Ovary (tissue), 9 donors: ENCODE results near the gene JMJD6. TPM values are rescaled to one million over a fixed set of nuclear protein-coding genes. Genes with fewer than 3 reads are reported as not detected.
"Not testable (repeated sequence)": the region's sequence is repeated elsewhere in the genome, so short reads cannot be mapped to it uniquely, and the experiment has no call there.

Experiments used
- DNase-seq, 5 donors: peaks; one replicate each; pipeline ENCODE4 v3.0.0-alpha.2; 2019 to 2020
- H3K27ac ChIP-seq, 2 donors: fragments of 200-600 bp; one replicate each; pipeline versions ENCODE4 v1.5.1 to v1.8.0; 2019 to 2022
- H3K27me3 ChIP-seq: fragments of 200-600 bp; one replicate; pipeline ENCODE4 v1.8.0; 2022
- H3K36me3 ChIP-seq: fragments of 200-600 bp; sonication (generic); one replicate; pipeline ENCODE4 v1.5.1; 2019
- H3K4me1 ChIP-seq: one replicate; pipeline ENCODE4 v1.8.1; 2013; ENCODE audit warnings: mild to moderate bottlenecking, moderate library complexity; ENCODE audit not compliant: insufficient read depth
- H3K4me3 ChIP-seq: fragments of 200-600 bp; sonication (generic); one replicate; pipeline ENCODE4 v1.5.1; 2017
- H3K9me3 ChIP-seq, 2 donors: fragments of 200-600 bp in 1 of 2; sonication (generic) in 1 of 2; one replicate each; pipeline versions ENCODE4 v1.5.1 to v1.8.1; 2013 to 2019; ENCODE audit warnings: mild to moderate bottlenecking in 1 of 2, moderate library complexity in 1 of 2
- EP300 ChIP-seq: sonication (generic); formaldehyde crosslinking; IDR thresholded peaks from one replicate; pipeline ENCODE4 v1.6.1; 2017; ENCODE audit warnings: antibody characterized with exemption
- POLR2A ChIP-seq: fragments of 450-650 bp; IDR thresholded peaks from one replicate; pipeline ENCODE4 v1.6.1; 2017; ENCODE audit warnings: antibody characterized with exemption, mild to moderate bottlenecking, moderate library complexity
- WGBS, 3 donors: extraction: QIAGEN DNeasy Blood & Tissue Kit in 1 of 3; methylation state at CpG; one replicate each; pipeline versions ENCODE4 v1.1.5 to v1.1.7; 2013 to 2017; 5-methylcytosine and 5-hydroxymethylcytosine counted together
- intact Hi-C, 4 donors: fragments of 100-400 bp; cut with DNase I; formaldehyde crosslinking; loops; one replicate each; pipeline versions ENCODE4 v1.11.0 to v1.15.1; 2022 to 2023
- polyA plus RNA-seq, 2 donors: library from polyadenylated mRNA; stranded (reverse); fragments of 200-250 nt in 1 of 2; fragments of 350-450 nt in 1 of 2; fragmentation: Illumina TruSeq in 1 of 2; extraction: RNeasy Lipid Tissue Mini Kit (QIAGEN cat#74804) in 1 of 2; gene quantifications; one replicate each; pipeline ENCODE4 v1.2.3, GENCODE V29; 2013 to 2014
- total RNA-seq, 7 donors: library from RNA; depleted of rRNA in 2 of 7; stranded (reverse); fragments of >200 nt in 2 of 7; fragmentation: NEBNext Ultra II Directional in 3 of 7; extraction: Animal tissue kit (Norgen Biotek cat#: 25700) in 3 of 7; gene quantifications; one replicate each; pipeline versions ENCODE4 v1.1.0 to v1.2.4, GENCODE V29; 2016 to 2023
- TF ChIP-seq, protein P1 (sequence below), 3 donors: fragments of 450-650 bp in 2 of 3; fragments of 200-600 bp in 1 of 3; IDR thresholded peaks; one replicate each; pipeline versions ENCODE4 v1.5.1 to v1.8.0; 2016 to 2022; ENCODE audit warnings: antibody characterized with exemption in 3 of 3, mild to moderate bottlenecking in 1 of 3
- donor health status: DM: no; HTN: no; CAD: no; lungs with moderate emphysema.
- donor health status: DM: no; HTN: no; CAD: no.
- donor health status: Bipolar disorder and iron deficiency.
- donor health status: DM: yes; HTN: yes; CAD: no.
- donor health status: DM: no; HTN: no; CAD: no.
- donor health status: DM: yes; HTN: yes; CAD: no.

JMJD6 gene
- total and polyA plus RNA-seq, 9 donors = 19.5 to 49.8 (median 28.3) TPM

DNA sequence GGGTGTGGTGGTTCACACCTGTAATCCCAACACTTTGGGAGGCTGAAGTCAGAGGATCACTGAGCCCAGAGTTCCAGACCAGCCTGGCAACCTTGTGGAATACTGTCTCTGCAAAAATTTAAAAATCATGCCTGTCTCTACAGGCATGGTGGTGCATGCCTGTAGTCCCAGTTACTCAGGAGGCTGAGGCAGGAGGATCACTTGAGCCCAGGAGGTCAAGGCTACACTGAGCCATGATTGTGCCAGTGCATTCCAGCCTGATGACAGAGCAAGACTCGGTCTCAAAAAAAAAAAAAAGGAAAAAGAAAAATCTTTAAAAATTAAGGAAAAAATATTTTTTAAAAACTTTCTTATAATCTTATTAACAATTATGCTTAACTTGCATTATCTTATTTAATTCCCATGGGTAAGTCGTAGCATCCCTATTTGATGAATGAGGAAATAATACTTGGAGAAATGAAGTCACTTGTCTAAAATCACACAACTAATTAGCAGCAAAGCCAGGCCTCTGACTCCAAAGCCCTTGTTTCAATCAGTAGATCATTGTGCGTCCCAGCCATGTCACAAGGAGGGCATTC lies 25.1 kb upstream of the JMJD6 start:
- 70 to 84% (median 77%) methylated on average over 3 of the region's 3 CpGs for WGBS, 3 donors

DNA sequence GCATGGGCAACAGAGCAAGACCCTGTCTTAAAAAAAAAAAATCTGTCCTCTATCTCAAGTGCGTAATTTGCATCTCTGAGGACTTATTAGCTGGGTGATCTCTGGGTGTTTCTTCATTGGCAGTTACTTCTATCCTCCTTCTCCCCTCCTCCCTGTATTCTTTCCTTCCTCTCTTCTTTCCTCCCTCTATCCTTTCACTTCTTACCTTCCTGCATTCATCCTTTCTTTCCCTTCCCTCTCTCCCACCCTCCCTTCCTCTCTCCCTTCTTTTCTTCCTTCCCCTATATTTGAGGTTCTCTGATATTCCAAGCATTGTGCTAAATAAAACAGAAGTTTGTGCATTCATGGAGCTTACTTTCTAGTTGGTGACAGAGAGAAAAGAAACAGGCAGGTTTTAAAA lies 22.3 kb upstream of the JMJD6 start:
- no peaks in the 10 kb centered on the region for H3K36me3 ChIP-seq
- H3K27me3 ChIP-seq = no peaks in the 10 kb centered on the region
- WGBS, 3 donors = 94 to 100% (median 96%) methylated on average over 1 of the region's 1 CpG
- no peak overlapping the region for H3K4me3 ChIP-seq
- DNase-seq = no peak
- H3K4me1 ChIP-seq = no peaks in the 10 kb centered on the region
- no peak overlapping the region for H3K27ac ChIP-seq
- intact Hi-C loops = loop anchor here in 1 of 4 donors (10.0 kb wide), 1 partner anchor 1656 kb away; no protein-coding TSS in a partner anchor
- H3K9me3 ChIP-seq = no peaks in the 10 kb centered on the region
- no peak for TF ChIP-seq EP300
- TF ChIP-seq, protein P1, sequence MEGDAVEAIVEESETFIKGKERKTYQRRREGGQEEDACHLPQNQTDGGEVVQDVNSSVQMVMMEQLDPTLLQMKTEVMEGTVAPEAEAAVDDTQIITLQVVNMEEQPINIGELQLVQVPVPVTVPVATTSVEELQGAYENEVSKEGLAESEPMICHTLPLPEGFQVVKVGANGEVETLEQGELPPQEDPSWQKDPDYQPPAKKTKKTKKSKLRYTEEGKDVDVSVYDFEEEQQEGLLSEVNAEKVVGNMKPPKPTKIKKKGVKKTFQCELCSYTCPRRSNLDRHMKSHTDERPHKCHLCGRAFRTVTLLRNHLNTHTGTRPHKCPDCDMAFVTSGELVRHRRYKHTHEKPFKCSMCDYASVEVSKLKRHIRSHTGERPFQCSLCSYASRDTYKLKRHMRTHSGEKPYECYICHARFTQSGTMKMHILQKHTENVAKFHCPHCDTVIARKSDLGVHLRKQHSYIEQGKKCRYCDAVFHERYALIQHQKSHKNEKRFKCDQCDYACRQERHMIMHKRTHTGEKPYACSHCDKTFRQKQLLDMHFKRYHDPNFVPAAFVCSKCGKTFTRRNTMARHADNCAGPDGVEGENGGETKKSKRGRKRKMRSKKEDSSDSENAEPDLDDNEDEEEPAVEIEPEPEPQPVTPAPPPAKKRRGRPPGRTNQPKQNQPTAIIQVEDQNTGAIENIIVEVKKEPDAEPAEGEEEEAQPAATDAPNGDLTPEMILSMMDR (IDR thresholded peaks at IDR 0.05) = no peak
- TF ChIP-seq POLR2A = no peak

More for the DNA sequence above, 25.1 kb upstream of the JMJD6 start:
- intact Hi-C loops = no loop called here
- Histone ChIP-seq H3K4me3 (no peak overlapping the region), H3K9me3 (no peaks in the 10 kb centered on the region), H3K36me3 (no peaks in the 10 kb centered on the region), H3K4me1 (no peaks in the 10 kb centered on the region), H3K27me3 (no peaks in the 10 kb centered on the region), H3K27ac (no peak overlapping the region)
- no peak for DNase-seq
- TF ChIP-seq EP300 = no peak
- TF ChIP-seq POLR2A = no peak
- TF ChIP-seq, protein P1 (IDR thresholded peaks at IDR 0.05) = no peak

DNA sequence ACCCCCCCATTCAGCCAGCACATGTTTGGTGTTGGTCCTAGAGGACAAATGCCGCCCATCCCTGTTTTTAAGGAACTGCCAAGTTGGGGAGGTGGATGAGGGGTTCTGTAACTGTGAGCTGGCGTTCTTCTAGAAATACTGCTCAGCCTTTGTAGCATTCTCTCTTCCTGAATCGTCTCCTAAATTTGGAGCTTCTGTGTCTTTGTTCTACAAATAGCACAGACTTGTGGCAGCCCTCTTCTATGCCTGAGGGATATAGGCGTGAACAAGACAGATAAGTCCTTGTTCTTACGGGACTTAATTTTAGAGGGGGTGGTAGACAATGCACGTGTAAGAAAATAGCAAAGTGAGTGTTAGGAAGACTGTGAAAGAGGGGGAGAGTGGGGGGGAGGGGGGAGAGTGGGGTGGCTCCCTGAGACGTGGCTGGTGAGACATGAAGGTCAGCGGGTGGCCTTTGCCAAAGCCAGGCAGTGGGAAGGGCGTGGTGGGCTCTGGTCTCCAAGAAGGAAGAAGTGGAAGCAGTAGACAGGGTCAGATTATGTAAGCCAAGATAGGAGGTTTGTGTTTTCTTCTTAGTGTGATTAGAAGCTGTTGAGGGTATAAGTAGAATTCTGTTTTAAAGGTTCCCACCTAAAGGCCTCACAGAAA lies 21.4 kb upstream of the JMJD6 start:
- H3K4me3 ChIP-seq = no peak overlapping the region
- no peak for DNase-seq
- intact Hi-C loops = loop anchor here in 1 of 4 donors (10.0 kb wide), 1 partner anchor 1657 kb away; no protein-coding TSS in a partner anchor
- H3K9me3 ChIP-seq = no peaks in the 10 kb centered on the region
- H3K4me1 ChIP-seq = no peaks in the 10 kb centered on the region
- no peak overlapping the region for H3K27ac ChIP-seq
- H3K36me3 ChIP-seq = no peaks in the 10 kb centered on the region
- H3K27me3 ChIP-seq = no peaks in the 10 kb centered on the region
- 84 to 87% (median 84%) methylated on average over 9 of the region's 9 CpGs for WGBS, 3 donors
- TF ChIP-seq EP300 (no peak), POLR2A (no peak)
- TF ChIP-seq, protein P1 (IDR thresholded peaks at IDR 0.05) = no peak

DNA sequence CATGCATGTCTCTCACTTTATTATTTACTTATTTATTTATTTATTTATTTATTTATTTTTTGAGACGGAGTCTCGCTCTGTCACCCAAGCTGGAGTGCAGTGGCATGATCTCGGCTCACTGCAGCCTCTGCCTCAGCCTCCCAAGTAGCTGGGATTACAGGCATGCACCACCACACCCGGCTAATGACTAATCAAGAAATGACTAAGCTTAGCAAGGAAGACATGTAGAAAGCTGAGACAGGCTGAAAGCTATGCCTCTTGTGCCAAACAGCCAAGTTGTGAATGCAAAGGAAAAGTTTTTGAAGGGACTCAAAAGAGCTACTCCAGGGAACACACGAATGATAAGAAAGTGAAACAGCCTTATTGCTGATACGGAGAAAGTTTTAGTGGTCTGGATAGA lies 19.4 kb upstream of the JMJD6 start:
- 97 to 98% (median 97%) methylated on average over 6 of the region's 6 CpGs for WGBS, 3 donors
- not testable (repeated sequence) for H3K9me3 ChIP-seq, H3K27me3 ChIP-seq, H3K27ac ChIP-seq, H3K36me3 ChIP-seq, DNase-seq, H3K4me1 ChIP-seq, H3K4me3 ChIP-seq
- intact Hi-C loops = loop anchor here in 1 of 4 donors (10.0 kb wide), 1 partner anchor 1659 kb away; no protein-coding TSS in a partner anchor

DNA sequence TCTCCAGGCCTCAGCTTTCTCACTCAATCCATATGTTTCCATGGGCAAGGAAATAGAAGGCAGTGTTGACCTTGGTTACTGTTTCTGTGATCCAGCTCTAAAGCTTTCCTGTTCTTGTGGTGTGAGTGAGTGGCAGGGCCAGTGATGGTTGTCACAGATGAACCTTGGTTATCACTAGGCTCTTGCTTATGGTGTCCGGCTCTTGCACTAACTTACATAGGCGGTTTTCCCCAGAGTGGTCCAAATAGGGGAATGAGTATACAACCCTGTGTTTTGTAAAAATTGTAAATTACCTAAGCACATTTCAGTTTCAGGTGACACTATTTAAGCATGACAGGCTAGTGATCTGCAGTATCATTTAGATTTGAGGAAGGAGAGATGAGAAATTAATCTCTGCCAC lies 18.3 kb upstream of the JMJD6 start:
- H3K4me3 ChIP-seq = no peak overlapping the region
- no peak for DNase-seq
- 66 to 100% (median 96%) methylated on average over 2 of the region's 2 CpGs for WGBS, 3 donors
- intact Hi-C loops = loop anchor here in 1 of 4 donors (10.0 kb wide), 1 partner anchor 1660 kb away; no protein-coding TSS in a partner anchor
- no peaks in the 10 kb centered on the region for H3K27me3 ChIP-seq
- no peak overlapping the region for H3K27ac ChIP-seq
- H3K36me3 ChIP-seq = no peaks in the 10 kb centered on the region
- no peaks in the 10 kb centered on the region for H3K4me1 ChIP-seq
- no peak for TF ChIP-seq EP300
- TF ChIP-seq, protein P1 (IDR thresholded peaks at IDR 0.05) = no peak
- no peak for TF ChIP-seq POLR2A
- H3K9me3 ChIP-seq = no peaks in the 10 kb centered on the region
